PC-3 (cell line): ENCODE data around the gene RNF217. TPM values are rescaled to one million over a fixed set of nuclear protein-coding genes. Genes with fewer than 3 reads are reported as not detected.

Source experiments
- ATAC-seq: fragments of 200-7000 bp; cut with Tn5 transposase; 2 replicates; pipeline ENCODE4 v1.9.1; 2020; ENCODE audit warnings: mild to moderate bottlenecking, moderate library complexity
- BruUV-seq: library from RNA; stranded (reverse); fragments of 400-500 nt; replicated peaks from 2 replicates; lab custom pipeline; 2021; lab: Mats Ljungman, UMichigan
- CTCF ChIA-PET: fragments of 300-600 bp; sonication (Branson Sonifier 250); formaldehyde crosslinking; loops from one replicate; lab custom pipeline; 2022; ENCODE audit warnings: antibody characterized with exemption; lab: Charles Lee
- POLR2A ChIA-PET: fragments of 300-600 bp; sonication (Branson Sonifier 250); formaldehyde crosslinking; loops from one replicate; lab custom pipeline; 2022; ENCODE audit warnings: antibody characterized with exemption; ENCODE audit not compliant: unreplicated experiment; lab: Charles Lee
- DNase-seq: peaks from one replicate; pipeline ENCODE4 v3.0.0-alpha.2; 2015
- H2AFZ ChIP-seq: fragments of 300-600 bp; sonication (generic); 2 replicates; pipeline ENCODE4 v1.6.0; 2016; ENCODE audit warnings: antibody characterized with exemption, low read length
- H3F3A ChIP-seq: fragments of 300-600 bp; sonication (generic); one replicate; pipeline ENCODE4 v1.6.0; 2017; ENCODE audit warnings: antibody characterized with exemption, low read length, control low read depth, mild to moderate bottlenecking; ENCODE audit not compliant: unreplicated experiment
- H3K27ac ChIP-seq: fragments of 300-600 bp; sonication (generic); 2 replicates; pipeline ENCODE4 v1.5.1; 2016; ENCODE audit warnings: mild to moderate bottlenecking, low read length
- H3K27me3 ChIP-seq: fragments of 300-600 bp; sonication (generic); 2 replicates; pipeline ENCODE4 v1.6.1; 2016; ENCODE audit warnings: low read length, mixed read lengths
- H3K36me3 ChIP-seq: fragments of 300-600 bp; sonication (generic); 2 replicates; pipeline ENCODE4 v1.6.1; 2016; ENCODE audit warnings: low read depth, mixed run types, low read length, mixed read lengths
- H3K4me1 ChIP-seq: fragments of 300-600 bp; sonication (generic); 2 replicates; pipeline ENCODE4 v1.5.1; 2016; ENCODE audit warnings: low read length; ENCODE audit not compliant: insufficient read depth
- H3K4me2 ChIP-seq: fragments of 300-600 bp; sonication (generic); 2 replicates; pipeline ENCODE4 v1.6.0; 2016; ENCODE audit warnings: low read length
- H3K4me3 ChIP-seq: fragments of 300-600 bp; sonication (generic); 2 replicates; pipeline ENCODE4 v1.5.1; 2016; ENCODE audit warnings: mild to moderate bottlenecking, low read length, mixed read lengths
- H3K79me2 ChIP-seq: fragments of 300-600 bp; sonication (generic); 2 replicates; pipeline ENCODE4 v1.6.1; 2017; ENCODE audit warnings: low read length, mixed read lengths
- H3K9ac ChIP-seq: fragments of 300-600 bp; sonication (generic); 2 replicates; pipeline ENCODE4 v1.6.0; 2016; ENCODE audit warnings: mild to moderate bottlenecking, low read length
- H3K9me2 ChIP-seq: fragments of 300-600 bp; sonication (generic); replicated peaks from 2 replicates; pipeline ENCODE4 v1.6.1; 2016; ENCODE audit warnings: mixed run types, low read length, mixed read lengths
- H3K9me3 ChIP-seq: fragments of 300-600 bp; sonication (generic); 2 replicates; pipeline ENCODE4 v1.6.1; 2016; ENCODE audit warnings: low read length, mixed read lengths
- H4K20me1 ChIP-seq: fragments of 300-600 bp; sonication (generic); 2 replicates; pipeline ENCODE4 v1.6.1; 2016; ENCODE audit warnings: low read length, mixed read lengths
- CTCF ChIP-seq: fragments of 300-600 bp; sonication (generic); conservative IDR thresholded peaks from 2 replicates; pipeline ENCODE4 v1.5.1; 2017; ENCODE audit warnings: antibody characterized with exemption, low read depth, mild to moderate bottlenecking, low read length
- EZH2 ChIP-seq: fragments of 300-600 bp; sonication (generic); IDR thresholded peaks from one replicate; pipeline ENCODE4 v1.6.1; 2017; ENCODE audit warnings: antibody characterized with exemption, mild to moderate bottlenecking, low read length; ENCODE audit not compliant: unreplicated experiment
- EZH2phosphoT487 ChIP-seq: fragments of 300-600 bp; sonication (generic); IDR thresholded peaks from 2 replicates; pipeline ENCODE4 v1.6.1; 2018; ENCODE audit warnings: mild to moderate bottlenecking, antibody characterized with exemption, low read length, borderline replicate concordance
- intact Hi-C: fragments of 100-400 bp; cut with micrococcal nuclease; formaldehyde crosslinking; loops from 2 replicates; pipeline ENCODE4 v1.9.0; 2023
- total RNA-seq: library from RNA; depleted of rRNA; stranded (reverse); fragments of >200 nt; gene quantifications from 2 replicates; pipeline ENCODE4 v1.2.3, GENCODE V29; 2014

Gene RNF217
- total RNA-seq, 1 experiment from 2014 or later = 7.7 TPM

- Histone ChIP-seq H3F3A (no peaks in the 10 kb centered on the region), H3K4me2 (no peak overlapping the region), H3K36me3 (no peaks in the 10 kb centered on the region), H3K9me2 (no peaks in the 10 kb centered on the region), H3K4me3 (no peak overlapping the region), H4K20me1 (no peaks in the 10 kb centered on the region), H3K9me3 (0 out of 2 replicates have a peak, but pooled peaks cover 4% of the 10 kb centered on the region), H2AFZ (no peak overlapping the region), H3K9ac (no peak overlapping the region), H3K27me3 (no peaks in the 10 kb centered on the region), H3K4me1 (no peaks in the 10 kb centered on the region), H3K79me2 (no peaks in the 10 kb centered on the region), H3K27ac (no peak overlapping the region)
- ChIA-PET CTCF (no interaction called here), POLR2A (no interaction called here)
- BruUV-seq = no TSS peak
- no peak for TF ChIP-seq EZH2phosphoT487
- TF ChIP-seq EZH2 = no peak
- DNase-seq = no peak
- ATAC-seq = no peak
- intact Hi-C loops = no loop called here
These were observed 154.5 kb downstream of the RNF217 start for GRCh38 chr6:125116710-125117109.

GRCh38 chr6:125117818-125118217 is 155.6 kb downstream of the RNF217 start:
- Histone ChIP-seq H3K79me2 (no peaks in the 10 kb centered on the region), H3K4me2 (no peak overlapping the region), H3K27ac (no peak overlapping the region), H4K20me1 (no peaks in the 10 kb centered on the region), H3F3A (no peaks in the 10 kb centered on the region), H3K9me2 (no peaks in the 10 kb centered on the region), H2AFZ (no peak overlapping the region), H3K27me3 (no peaks in the 10 kb centered on the region), H3K4me1 (no peaks in the 10 kb centered on the region), H3K36me3 (no peaks in the 10 kb centered on the region), H3K9me3 (no peaks in the 10 kb centered on the region), H3K9ac (no peak overlapping the region), H3K4me3 (no peak overlapping the region)
- TF ChIP-seq CTCF = no peak
- no peak for TF ChIP-seq EZH2
- ChIA-PET CTCF (no interaction called here), POLR2A (no interaction called here)
- intact Hi-C loops = no loop called here
- ATAC-seq (no peak), DNase-seq (no peak)
- BruUV-seq = no TSS peak

GRCh38 chr6:125120054-125120590 is 157.9 kb downstream of the RNF217 start:
- no TSS peak for BruUV-seq
- intact Hi-C loops = no loop called here
- TF ChIP-seq EZH2 = no peak
- no peak for TF ChIP-seq EZH2phosphoT487
- DNase-seq (no peak), ATAC-seq (no peak)
- no peak overlapping the region for H3K4me3 ChIP-seq
- no peak overlapping the region for H2AFZ ChIP-seq
- H3K9ac ChIP-seq = no peak overlapping the region
- peaks cover 15% of the 10 kb centered on the region for H3K4me1 ChIP-seq
- H3K36me3 ChIP-seq = no peaks in the 10 kb centered on the region
- H4K20me1 ChIP-seq = no peaks in the 10 kb centered on the region
- H3K9me2 ChIP-seq = no peaks in the 10 kb centered on the region
- H3K27me3 ChIP-seq = no peaks in the 10 kb centered on the region
- H3K27ac ChIP-seq = no peak overlapping the region
- ChIA-PET CTCF (no interaction called here), POLR2A (no interaction called here)
- no peaks in the 10 kb centered on the region for H3K9me3 ChIP-seq
- H3F3A ChIP-seq = no peaks in the 10 kb centered on the region
- no peak overlapping the region for H3K4me2 ChIP-seq
- H3K79me2 ChIP-seq = no peaks in the 10 kb centered on the region

- no peaks in the 10 kb centered on the region for H3K27me3 ChIP-seq
- intact Hi-C loops = no loop called here
- CTCF ChIA-PET = no interaction called here
- no peaks in the 10 kb centered on the region for H4K20me1 ChIP-seq
- H3K9ac ChIP-seq = no peak overlapping the region
- no peak overlapping the region for H3K4me3 ChIP-seq
- peaks cover 15% of the 10 kb centered on the region for H3K4me1 ChIP-seq
- no peak overlapping the region for H3K27ac ChIP-seq
- no peak for DNase-seq
- H3F3A ChIP-seq = no peaks in the 10 kb centered on the region
- no peaks in the 10 kb centered on the region for H3K9me3 ChIP-seq
- POLR2A ChIA-PET = no interaction called here
- no peak overlapping the region for H3K4me2 ChIP-seq
- H3K79me2 ChIP-seq = no peaks in the 10 kb centered on the region
- no peak for ATAC-seq
- no TSS peak for BruUV-seq
- H3K9me2 ChIP-seq = no peaks in the 10 kb centered on the region
- no peaks in the 10 kb centered on the region for H3K36me3 ChIP-seq
- no peak overlapping the region for H2AFZ ChIP-seq
- TF ChIP-seq EZH2phosphoT487 (no peak), CTCF (no peak), EZH2 (no peak)
These were observed 159.7 kb downstream of the RNF217 start for GRCh38 chr6:125121894-125122293.
